ENCODE data around the gene KIF20B. TPM values are rescaled to one million over a fixed set of nuclear protein-coding genes. Genes with fewer than 3 reads are reported as not detected.

The KIF20B gene
- total RNA-seq, result 3.3 and 29.2 TPM in 2 replicates

GRCh38 chr10:89701242-89702120 lies at the start of gene KIF20B:
Gene KIF20B (plus strand): TSS chr10:89701590. CDS start chr10:89705295, 3,705 bp downstream.

Other genes with a start within 250 kb of the KIF20B start
- gene SLC16A12, start 166.0 kb upstream of the KIF20B start, total RNA-seq, result under 0.01 and 0.17 TPM in 2 replicates
- 7.1 and 11.6 TPM in 2 replicates for gene PANK1, start 56.3 kb upstream of the KIF20B start, total RNA-seq